GM10248 (cell line): ENCODE measurements around the gene PPP1R1C.

Experiments used
- CTCF ChIA-PET: fragments of 300-600 bp; sonication (Branson Sonifier 250); formaldehyde crosslinking; extraction: SDS; loops from one replicate; lab custom pipeline; 2021; ENCODE audit warnings: antibody characterized with exemption; lab: Yijun Ruan, JAX
- POLR2A ChIA-PET: fragments of 350-650 bp; sonication (Branson Sonifier 250); formaldehyde crosslinking; extraction: SDS; loops from one replicate; lab custom pipeline; 2020; ENCODE audit warnings: antibody characterized with exemption; lab: Yijun Ruan, JAX
- DNase-seq: peaks from one replicate; pipeline ENCODE4 v3.0.0; 2012; ENCODE audit errors: extremely low spot score
- CTCF ChIP-seq: IDR thresholded peaks from 2 replicates; pipeline ENCODE4 v1.5.1; 2012; ENCODE audit warnings: mild to moderate bottlenecking, low read depth; ENCODE audit errors: extremely low read depth, missing control alignments, control extremely low read depth

The PPP1R1C gene

GRCh38 chr2:182166406-182166805 is 180.8 kb downstream of the PPP1R1C start:
- ChIA-PET CTCF (no interaction called here), POLR2A (no interaction called here)
- TF ChIP-seq CTCF, result no peak
- no peak for DNase-seq

GRCh38 chr2:182166841-182167240 is 181.2 kb downstream of the PPP1R1C start:
- no peak for TF ChIP-seq CTCF
- CTCF ChIA-PET, result no interaction called here
- DNase-seq, result no peak
- POLR2A ChIA-PET, result no interaction called here
